GM18499 (cell line): ENCODE data around the gene PLEKHD1.

ENCODE experiments used
- ATAC-seq: cut with Tn5 transposase; IDR thresholded peaks from one replicate; pipeline ENCODE4 v1.9.1; 2021; ENCODE audit warnings: moderate number of reproducible peaks; ENCODE audit not compliant: insufficient read depth, unreplicated experiment

The PLEKHD1 gene

DNA sequence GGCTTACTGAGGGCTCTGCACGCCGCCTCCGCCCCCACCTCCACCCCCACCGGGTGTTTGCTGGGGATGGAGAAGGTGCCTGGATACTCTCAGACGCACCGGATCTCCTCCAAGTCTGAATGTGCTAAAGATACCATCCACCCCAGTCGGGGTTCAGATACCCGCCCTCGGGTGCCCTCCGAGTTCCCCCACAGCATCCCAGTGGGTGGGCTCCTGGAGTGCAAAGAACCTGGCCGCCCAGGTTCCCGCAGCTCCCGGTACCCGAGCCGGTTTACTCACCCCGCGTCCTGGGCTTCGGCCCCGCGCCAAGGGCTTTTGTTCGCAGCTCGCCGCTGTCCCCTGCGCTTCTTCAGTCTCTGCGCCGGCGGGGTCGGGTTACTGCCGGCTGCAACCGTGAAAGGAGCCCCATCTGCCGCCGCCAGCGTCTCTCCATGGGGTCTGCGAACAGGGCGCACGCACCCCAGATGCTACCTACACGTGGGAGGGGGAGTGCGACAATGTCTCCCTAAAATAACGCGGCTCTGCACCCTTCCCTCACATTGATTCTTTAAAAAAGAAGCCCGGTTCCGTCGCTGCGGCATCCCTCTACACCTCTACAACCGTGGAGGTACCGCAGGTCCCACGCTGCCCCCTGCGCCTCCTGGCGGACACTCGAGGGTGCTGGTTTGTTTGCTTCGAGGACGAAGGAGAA lies 89.9 kb downstream of the PLEKHD1 start, which contains the start of gene CCDC177:
Gene CCDC177, minus strand, starts transcription at position 609 of the 691 bp plus-strand sequence. CDS start 1,249 bp downstream, outside the sequence.
- ATAC-seq: no peak

DNA sequence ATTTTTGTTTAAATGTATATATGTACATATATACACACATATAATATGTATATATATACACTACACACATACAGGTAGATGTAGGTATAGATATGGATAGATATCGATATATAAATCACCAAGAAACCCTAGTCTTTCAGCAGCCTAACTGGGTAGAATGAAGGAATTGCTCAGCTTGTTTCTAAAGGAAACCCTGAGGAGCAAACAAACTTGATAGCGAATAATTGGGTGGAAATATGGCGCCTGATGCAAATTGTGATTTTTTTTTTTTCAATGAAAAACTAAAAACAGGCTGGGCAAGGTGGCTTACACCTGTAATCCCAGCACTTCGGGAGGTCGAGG lies 90.4 kb downstream of the PLEKHD1 start:
- no peak for ATAC-seq

- ATAC-seq: no peak
These were observed 94.9 kb downstream of the PLEKHD1 start for GRCh38 chr14:69579476-69579875.

DNA sequence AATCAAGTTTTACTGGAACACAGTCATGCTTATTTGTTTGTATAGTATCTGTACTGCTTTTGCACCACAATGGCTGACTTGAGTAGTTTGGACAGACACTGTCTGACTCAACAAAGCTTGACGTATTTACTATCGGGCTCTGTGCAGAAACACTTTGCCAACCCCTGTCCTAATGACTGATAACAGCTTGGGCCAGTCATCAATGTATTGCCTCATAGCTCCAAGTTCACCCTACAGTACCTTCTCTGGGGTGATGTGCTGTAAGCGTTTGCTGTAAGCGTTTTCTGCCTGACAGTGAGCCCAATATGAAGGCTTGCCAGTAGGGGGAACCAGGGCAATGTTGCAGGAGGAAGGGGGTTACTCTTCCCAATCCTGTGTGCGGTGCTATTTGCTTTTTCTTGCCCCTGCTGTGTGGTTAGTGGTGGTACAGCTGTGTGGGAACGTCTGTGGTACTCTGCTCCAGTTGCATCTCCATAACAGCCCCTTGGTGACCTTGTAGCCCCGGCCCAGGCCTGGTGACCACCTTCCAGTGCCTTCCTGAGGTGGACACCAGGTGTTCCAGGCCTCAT lies 95.6 kb downstream of the PLEKHD1 start:
- no peak for ATAC-seq
